ENCODE results near the gene GDPD4.
"Not testable (repeated sequence)": the region's sequence is repeated elsewhere in the genome, so short reads cannot be mapped to it uniquely, and the experiment has no call there.

GDPD4 gene

GRCh38 chr11:77301510-77301909 is at the start of gene GDPD4:
TSS of gene GDPD4 (minus strand) at chr11:77301686. CDS start at chr11:77285137, 16,549 bp downstream.
- DNase-seq (ENCODE audit: low read depth in 1 of 2, low spot score in 1 of 2): no peak

- no peak for DNase-seq (ENCODE audit: low read depth in 1 of 2, low spot score in 1 of 2)
Observed at GRCh38 chr11:77347948-77348347, 46.5 kb upstream of the GDPD4 start.

GRCh38 chr11:77346906-77347603 is 45.6 kb upstream of the GDPD4 start:
- DNase-seq (ENCODE audit: low read depth in 1 of 2, low spot score in 1 of 2): no peak

- DNase-seq (ENCODE audit: low read depth in 1 of 2, low spot score in 1 of 2): no peak
Observed at GRCh38 chr11:77345621-77346020, 44.1 kb upstream of the GDPD4 start.

GRCh38 chr11:77340501-77340900 is 39.0 kb upstream of the GDPD4 start:
- DNase-seq (ENCODE audit: low read depth in 1 of 2, low spot score in 1 of 2): no peak

- no peak for DNase-seq (ENCODE audit: low read depth in 1 of 2, low spot score in 1 of 2)
Observed at GRCh38 chr11:77332259-77332658, 30.8 kb upstream of the GDPD4 start.

- no peak for DNase-seq (ENCODE audit: low read depth in 1 of 2, low spot score in 1 of 2)
Observed at GRCh38 chr11:77325159-77325558, 23.7 kb upstream of the GDPD4 start.

GRCh38 chr11:77324508-77324907 is 23.0 kb upstream of the GDPD4 start:
- no peak for DNase-seq (ENCODE audit: low read depth in 1 of 2, low spot score in 1 of 2)

- DNase-seq (ENCODE audit: low read depth in 1 of 2, low spot score in 1 of 2): no peak
Observed at GRCh38 chr11:77322926-77323590, 21.6 kb upstream of the GDPD4 start.

- no peak for DNase-seq (ENCODE audit: low read depth in 1 of 2, low spot score in 1 of 2)
Observed at GRCh38 chr11:77322506-77322905, 21.0 kb upstream of the GDPD4 start.

- DNase-seq (ENCODE audit: low read depth in 1 of 2, low spot score in 1 of 2): no peak
Observed at GRCh38 chr11:77320351-77320750, 18.9 kb upstream of the GDPD4 start.

- no peak for DNase-seq (ENCODE audit: low read depth in 1 of 2, low spot score in 1 of 2)
Observed at GRCh38 chr11:77318600-77318999, 17.1 kb upstream of the GDPD4 start.

- DNase-seq (ENCODE audit: low read depth in 1 of 2, low spot score in 1 of 2): no peak
Observed at GRCh38 chr11:77316733-77317342, 15.4 kb upstream of the GDPD4 start.

GRCh38 chr11:77312107-77312506 is 10.6 kb upstream of the GDPD4 start:
- DNase-seq (ENCODE audit: low read depth in 1 of 2, low spot score in 1 of 2): no peak

GRCh38 chr11:77311701-77312100 is 10.2 kb upstream of the GDPD4 start:
- DNase-seq (ENCODE audit: low read depth in 1 of 2, low spot score in 1 of 2): no peak

- no peak for DNase-seq (ENCODE audit: low read depth in 1 of 2, low spot score in 1 of 2)
Observed at GRCh38 chr11:77310721-77311120, 9.2 kb upstream of the GDPD4 start.

GRCh38 chr11:77309401-77310085 is 8.1 kb upstream of the GDPD4 start:
- no peak for DNase-seq (ENCODE audit: low read depth in 1 of 2, low spot score in 1 of 2)

GRCh38 chr11:77308838-77309237 is 7.4 kb upstream of the GDPD4 start:
- no peak for DNase-seq (ENCODE audit: low read depth in 1 of 2, low spot score in 1 of 2)

GRCh38 chr11:77303328-77303727 is 1.8 kb upstream of the GDPD4 start:
- no peak for DNase-seq (ENCODE audit: low read depth in 1 of 2, low spot score in 1 of 2)

- no peak for DNase-seq (ENCODE audit: low read depth in 1 of 2, low spot score in 1 of 2)
Observed at GRCh38 chr11:77302752-77303151, 1.3 kb upstream of the GDPD4 start.

GRCh38 chr11:77300695-77301094 is 791 bp downstream of the GDPD4 start:
- no peak for DNase-seq (ENCODE audit: low read depth in 1 of 2, low spot score in 1 of 2)

GRCh38 chr11:77300028-77300427 is 1.5 kb downstream of the GDPD4 start:
- DNase-seq (ENCODE audit: low read depth in 1 of 2, low spot score in 1 of 2): not testable (repeated sequence)
